ENCODE data around the gene RTEL1.
"Not testable (repeated sequence)": the region's sequence is repeated elsewhere in the genome, so short reads cannot be mapped to it uniquely, and the experiment has no call there.

The RTEL1 gene

DNA sequence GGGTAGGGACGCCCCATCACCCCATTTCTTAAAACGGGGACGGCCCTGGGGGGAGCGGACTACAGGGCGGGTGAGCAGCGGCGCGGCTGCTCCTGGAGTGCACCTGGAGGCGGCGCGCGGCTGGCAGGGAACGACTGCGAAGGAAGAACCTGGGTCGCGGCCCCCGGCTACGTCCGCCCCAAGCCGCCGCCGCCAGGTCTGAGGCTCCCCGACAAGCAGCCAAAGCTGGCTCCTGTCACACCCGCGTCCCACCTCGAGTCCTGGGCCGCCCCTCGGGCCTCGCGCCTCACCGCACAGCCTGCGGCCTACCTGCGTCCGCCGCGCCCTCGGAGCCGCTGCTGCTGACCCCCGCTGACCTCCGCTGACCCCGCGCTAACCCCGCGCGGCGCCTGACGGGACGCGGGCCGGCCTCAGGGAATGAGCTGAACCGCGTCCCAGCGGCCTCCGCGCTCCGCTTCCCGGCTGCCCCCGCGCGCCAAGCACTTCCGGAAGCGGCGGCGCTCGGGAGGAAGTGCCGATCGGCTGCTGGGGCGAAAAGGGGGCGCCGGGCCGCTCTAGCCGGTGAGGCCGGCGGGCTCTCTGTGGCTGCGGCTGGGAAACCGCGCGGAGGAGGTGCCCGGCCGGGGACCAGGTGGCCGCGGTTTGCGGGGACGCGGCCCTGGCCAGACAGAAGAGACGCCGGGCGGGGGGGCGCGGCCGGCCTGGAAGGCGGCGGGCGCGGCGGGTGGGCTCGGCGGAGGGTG lies 49.6 kb downstream of the RTEL1 start, which contains the start of the genes ARFRP1 and ZGPAT:
ARFRP1 (minus strand) TSS at position 419 of the 743 bp plus-strand sequence. CDS start 885 bp downstream, outside the sequence.
ZGPAT (plus strand) TSS at position 482 of the 743 bp plus-strand sequence. CDS start 542 bp downstream, outside the sequence.
- peaks cover 9 to 17% (median 14%) of the 10 kb centered on the region in 11 experiments; a peak in 21 of 22 replicates for H3K9me3 ChIP-seq (replicated peaks in 1 of 11)
- H3K4me1 ChIP-seq = peaks cover 25 to 47% (median 38%) of the 10 kb centered on the region in 10 experiments
- H3K36me3 ChIP-seq = peaks cover 69 to 82% (median 73%) of the 10 kb centered on the region in 11 experiments
- no peak for TF ChIP-seq Cebpa-rat (IDR thresholded peaks at IDR 0.05)
- peaks cover 14 to 90% (median 74%) of the 10 kb centered on the region in 11 experiments; a peak in 21 of 22 replicates for H4K20me1 ChIP-seq
- peak within 1 kb of the TSS; percentile 81 to 93 (median 91) for H3K27ac ChIP-seq
- no peaks in the 10 kb centered on the region for H3K27me3 ChIP-seq
- H3K4me2 ChIP-seq = peak within 1 kb of the TSS; percentile 91 to 99 (median 98)
- H3K9ac ChIP-seq = peak within 1 kb of the TSS; percentile 83 to 97 (median 94)
- peak within 1 kb of the TSS; percentile 79 to 99 (median 95) for H3K4me3 ChIP-seq

- Histone ChIP-seq H3K27me3 (no peaks in the 10 kb centered on the region), H4K20me1 (peaks cover 14 to 88% (median 66%) of the 10 kb centered on the region in 11 experiments; a peak in 21 of 22 replicates), H3K9ac (peak overlapping the region; percentile 83 to 97 (median 94)), H3K4me1 (peaks cover 25 to 47% (median 38%) of the 10 kb centered on the region in 10 experiments), H3K36me3 (peaks cover 76 to 84% (median 79%) of the 10 kb centered on the region in 11 experiments), H3K4me2 (peak overlapping the region; percentile 91 to 99 (median 98)), H3K27ac (peak overlapping the region; percentile 81 to 93 (median 91)), H3K4me3 (peak overlapping the region; percentile 79 to 99 (median 95)), H3K9me3 (replicated peaks in 1 of 11) (peaks cover 9 to 24% (median 16%) of the 10 kb centered on the region in 11 experiments; a peak in 21 of 22 replicates)
- no peak for TF ChIP-seq Cebpa-rat (IDR thresholded peaks at IDR 0.05)
Measured at GRCh38 chr20:63708301-63709148, 50.4 kb downstream of the RTEL1 start.

DNA sequence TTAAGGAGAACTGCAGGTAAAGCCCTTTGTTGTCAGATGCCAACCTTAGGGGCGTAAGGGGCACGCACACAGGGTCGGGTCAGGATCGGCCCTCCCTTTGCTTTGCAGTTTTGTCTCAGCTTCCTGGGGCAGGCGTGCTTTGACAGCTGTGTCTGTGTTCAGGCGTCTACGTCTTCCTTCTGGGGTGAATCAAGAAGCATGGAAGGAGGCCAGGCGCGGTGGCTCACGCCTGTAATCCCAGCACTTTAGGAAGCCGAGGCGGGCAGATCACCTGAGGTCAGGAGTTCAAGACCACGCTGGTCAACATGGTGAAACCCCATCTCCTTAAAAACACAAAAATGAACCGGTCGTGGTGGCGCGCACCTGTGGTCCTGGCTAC lies 51.0 kb downstream of the RTEL1 start:
- TF ChIP-seq Cebpa-rat (IDR thresholded peaks at IDR 0.05) = no peak

DNA sequence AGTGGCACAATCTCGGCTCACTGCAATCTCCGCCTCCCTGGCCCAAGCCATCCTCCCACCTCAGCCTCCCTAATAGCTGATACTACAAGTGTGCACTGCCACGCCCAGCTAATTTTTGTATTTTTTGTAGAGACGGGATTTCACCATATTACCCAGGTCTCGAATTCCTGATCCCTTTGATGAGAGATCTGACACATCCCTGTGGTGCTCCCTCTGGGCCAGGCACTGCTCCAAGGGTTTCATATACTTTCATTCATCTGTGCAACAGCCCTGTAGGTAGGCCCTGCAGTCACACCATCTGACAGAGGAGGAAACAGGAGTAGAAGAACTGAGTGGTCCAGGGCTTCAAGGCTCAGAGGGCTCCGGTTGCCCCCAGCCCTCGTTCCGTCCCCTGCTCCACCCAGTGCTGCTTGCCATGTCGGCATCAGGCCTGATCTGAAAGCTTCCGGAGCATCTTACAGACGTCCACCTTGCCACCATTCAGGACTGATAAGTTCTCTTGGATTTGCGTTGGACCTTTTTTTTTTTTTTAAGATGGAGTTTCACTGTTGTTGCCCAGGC lies 53.1 kb downstream of the RTEL1 start:
- no peaks in the 10 kb centered on the region for H3K27me3 ChIP-seq
- H3K4me2 ChIP-seq = peak overlapping the region in 2 of 11 experiments; percentile 16 to 18; a peak in 1 of 22 replicates
- H3K36me3 ChIP-seq = peaks cover 75 to 83% (median 79%) of the 10 kb centered on the region in 11 experiments
- H3K27ac ChIP-seq = no peak overlapping the region
- peaks cover 21 to 39% (median 33%) of the 10 kb centered on the region in 10 experiments for H3K4me1 ChIP-seq
- H3K9me3 ChIP-seq (replicated peaks in 1 of 11) = peaks cover 26 to 50% (median 35%) of the 10 kb centered on the region in 11 experiments
- no peak for TF ChIP-seq Cebpa-rat (IDR thresholded peaks at IDR 0.05)
- H4K20me1 ChIP-seq = peaks cover 23 to 87% (median 44%) of the 10 kb centered on the region in 11 experiments; a peak in 20 of 22 replicates
- 0 out of 22 replicates have a peak overlapping the region, but pooled peaks of 1 of the 11 experiments have one; percentile 35 for H3K9ac ChIP-seq
- no peak overlapping the region for H3K4me3 ChIP-seq

More for the DNA sequence above, 51.0 kb downstream of the RTEL1 start:
- peak overlapping the region; percentile 91 to 99 (median 98) for H3K4me2 ChIP-seq
- H3K27ac ChIP-seq = peak overlapping the region in 5 of 11 experiments; percentile 90 to 93 (median 91); a peak in 8 of 22 replicates
- no peaks in the 10 kb centered on the region for H3K27me3 ChIP-seq
- peak overlapping the region; percentile 79 to 99 (median 95) for H3K4me3 ChIP-seq
- peaks cover 76 to 84% (median 80%) of the 10 kb centered on the region in 11 experiments for H3K36me3 ChIP-seq
- peaks cover 16 to 88% (median 59%) of the 10 kb centered on the region in 11 experiments; a peak in 21 of 22 replicates for H4K20me1 ChIP-seq
- H3K9me3 ChIP-seq (replicated peaks in 1 of 11) = peaks cover 12 to 30% (median 21%) of the 10 kb centered on the region in 11 experiments
- H3K4me1 ChIP-seq = peaks cover 25 to 47% (median 38%) of the 10 kb centered on the region in 10 experiments
- peak overlapping the region; percentile 83 to 97 (median 94) for H3K9ac ChIP-seq

- Histone ChIP-seq H3K4me2 (no peak overlapping the region), H3K27ac (no peak overlapping the region), H4K20me1 (peaks cover 15 to 89% (median 44%) of the 10 kb centered on the region in 11 experiments; a peak in 19 of 22 replicates), H3K36me3 (peaks cover 78 to 87% (median 85%) of the 10 kb centered on the region in 11 experiments), H3K27me3 (no peaks in the 10 kb centered on the region), H3K9me3 (replicated peaks in 1 of 11) (peaks cover 26 to 52% (median 35%) of the 10 kb centered on the region in 11 experiments), H3K9ac (no peak overlapping the region), H3K4me3 (no peak overlapping the region), H3K4me1 (peaks cover 13 to 31% (median 26%) of the 10 kb centered on the region in 10 experiments)
- TF ChIP-seq Cebpa-rat (IDR thresholded peaks at IDR 0.05) = no peak
Measured at GRCh38 chr20:63712191-63712590, 54.1 kb downstream of the RTEL1 start.

DNA sequence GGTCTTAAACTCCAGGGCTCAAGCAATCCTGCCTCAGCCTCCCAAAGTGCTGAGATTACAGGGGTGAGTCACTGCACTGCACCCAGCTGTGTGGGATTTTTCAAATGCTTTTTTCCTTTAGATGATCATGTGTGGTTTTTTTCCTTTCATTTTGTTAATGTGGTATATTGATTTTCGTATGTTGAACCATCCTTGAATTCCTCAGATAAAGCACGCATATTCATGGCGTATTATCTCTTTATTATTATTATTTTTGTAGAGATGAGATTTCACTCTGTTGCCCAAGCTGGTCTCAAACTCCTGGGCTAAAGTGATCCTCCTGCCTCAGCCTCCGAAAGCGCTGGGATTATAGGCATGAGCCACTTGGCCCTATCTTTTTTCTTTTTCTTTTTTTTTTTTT lies 56.7 kb downstream of the RTEL1 start:
- no peak overlapping the region for H3K4me2 ChIP-seq
- 0 out of 20 replicates have a peak overlapping the region, but pooled peaks of 2 of the 10 experiments have one; percentile 1 to 13 for H3K4me3 ChIP-seq
- H3K9me3 ChIP-seq (replicated peaks in 1 of 11) = peaks cover 38 to 76% (median 56%) of the 10 kb centered on the region in 11 experiments
- no peaks in the 10 kb centered on the region for H3K27me3 ChIP-seq
- peaks cover 94 to 100% (median 100%) of the 10 kb centered on the region in 11 experiments for H3K36me3 ChIP-seq
- peaks cover 4 to 95% (median 36%) of the 10 kb centered on the region in 11 experiments; a peak in 15 of 22 replicates for H4K20me1 ChIP-seq
- no peak for TF ChIP-seq Cebpa-rat (IDR thresholded peaks at IDR 0.05)
- H3K4me1 ChIP-seq = peaks cover 0 to 16% (median 11%) of the 10 kb centered on the region in 10 experiments; a peak in 11 of 20 replicates
- H3K9ac ChIP-seq = no peak overlapping the region
- H3K27ac ChIP-seq = no peak overlapping the region

DNA sequence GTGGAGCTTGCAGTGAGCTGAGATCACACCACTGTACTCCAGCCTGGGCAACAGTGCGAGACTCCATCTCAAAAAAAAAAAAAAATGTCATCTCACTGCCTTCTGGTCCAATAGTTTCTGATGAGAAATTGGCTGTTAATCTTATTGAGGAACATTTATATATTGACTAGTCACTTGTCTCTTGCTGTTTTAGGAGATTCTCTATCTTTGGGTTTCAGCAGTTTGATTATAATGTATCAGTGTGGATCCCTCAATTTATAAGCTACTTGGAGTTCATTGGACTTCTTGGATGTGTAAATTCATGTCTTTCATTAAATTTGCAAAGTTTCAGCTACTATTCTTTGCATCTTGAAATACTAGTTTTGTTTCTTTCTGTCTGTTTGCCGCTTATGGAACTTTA lies 60.9 kb downstream of the RTEL1 start:
- no peak overlapping the region for H3K4me2 ChIP-seq

GRCh38 chr20:63722967-63723622 lies 65.0 kb downstream of the RTEL1 start:
- peaks cover 0 to 60% (median 31%) of the 10 kb centered on the region in 11 experiments; a peak in 16 of 22 replicates for H4K20me1 ChIP-seq
- H3K4me2 ChIP-seq, H3K4me3 ChIP-seq, H3K9ac ChIP-seq, H3K27ac ChIP-seq, H3K27me3 ChIP-seq: not testable (repeated sequence)
- peaks cover 43 to 59% (median 52%) of the 10 kb centered on the region in 11 experiments for H3K9me3 ChIP-seq (replicated peaks in 1 of 11)
- peaks cover 88 to 94% (median 90%) of the 10 kb centered on the region in 11 experiments for H3K36me3 ChIP-seq
- peaks cover 11 to 26% (median 15%) of the 10 kb centered on the region in 10 experiments for H3K4me1 ChIP-seq

More for the DNA sequence above, 60.9 kb downstream of the RTEL1 start:
- H4K20me1 ChIP-seq = peaks cover 0 to 86% (median 53%) of the 10 kb centered on the region in 11 experiments; a peak in 16 of 22 replicates
- no peaks in the 10 kb centered on the region for H3K27me3 ChIP-seq
- H3K27ac ChIP-seq = no peak overlapping the region
- H3K4me1 ChIP-seq = peaks cover 0 to 11% (median 0%) of the 10 kb centered on the region in 10 experiments; a peak in 4 of 20 replicates
- no peak overlapping the region for H3K4me3 ChIP-seq
- no peak overlapping the region for H3K9ac ChIP-seq
- H3K36me3 ChIP-seq = peaks cover 91 to 99% (median 94%) of the 10 kb centered on the region in 11 experiments
- TF ChIP-seq Cebpa-rat (IDR thresholded peaks at IDR 0.05) = no peak
- H3K9me3 ChIP-seq (replicated peaks in 1 of 11) = peaks cover 34 to 54% (median 45%) of the 10 kb centered on the region in 11 experiments

GRCh38 chr20:63730189-63730733 lies 72.1 kb downstream of the RTEL1 start:
- Histone ChIP-seq H3K36me3 (peaks cover 47 to 65% (median 60%) of the 10 kb centered on the region in 11 experiments), H3K4me1 (peaks cover 49 to 85% (median 82%) of the 10 kb centered on the region in 10 experiments), H3K4me3 (peak overlapping the region in 1 of 10 experiments; percentile 7; a peak in 1 of 20 replicates), H3K27ac (peak overlapping the region in 9 of 11 experiments; percentile 23 to 96 (median 86); a peak in 18 of 22 replicates), H3K9ac (peak overlapping the region in 8 of 11 experiments; percentile 46 to 81 (median 68); a peak in 12 of 22 replicates), H3K9me3 (replicated peaks in 1 of 11) (peaks cover 8 to 25% (median 20%) of the 10 kb centered on the region in 11 experiments), H4K20me1 (peaks cover 6 to 88% (median 40%) of the 10 kb centered on the region in 11 experiments; a peak in 20 of 22 replicates), H3K4me2 (peak overlapping the region; percentile 63 to 90 (median 79))
- H3K27me3 ChIP-seq = not testable (repeated sequence)

All from BLaER1 treated with 17β-estradiol and CSF1 and Interleukin-3, amounts not matched to agents 10 nM and 100 nM (cell line).